Astrocyte (in vitro differentiated cells and primary cell): ENCODE measurements around the gene GRK2.

ENCODE experiments used
- CTCF ChIP-seq: IDR thresholded peaks from 2 replicates; pipeline ENCODE4 v1.5.1; 2011; ENCODE audit warnings: low read depth, mild to moderate bottlenecking, inconsistent platforms, low read length, moderate library complexity; ENCODE audit not compliant: insufficient read depth
- EZH2 ChIP-seq: IDR thresholded peaks from 2 replicates; pipeline ENCODE4 v1.6.1; 2012; ENCODE audit warnings: mild to moderate bottlenecking, low read length, inconsistent platforms; ENCODE audit not compliant: insufficient read depth

GRCh38 chr11:67320691-67321090, 54.4 kb downstream of the GRK2 start:
- TF ChIP-seq CTCF = no peak
- no peak for TF ChIP-seq EZH2
